Gastrocnemius medialis (tissue), 4 donors: ENCODE data around the gene BMPR1B.

ENCODE experiments used
- POLR2A ChIP-seq, 2 donors: fragments of 450-650 bp; IDR thresholded peaks; one replicate each; pipeline ENCODE4 v1.6.1; 2017; ENCODE audit warnings: antibody characterized with exemption in 2 of 2, mild to moderate bottlenecking in 2 of 2, moderate library complexity in 2 of 2
- TF ChIP-seq, protein P1 (sequence below), 5 experiments: fragments of 450-650 bp in 3 of 5; fragments of 200-600 bp in 2 of 5; sonication (generic) in 2 of 5; IDR thresholded peaks in 4 of 5; conservative IDR thresholded peaks in 1 of 5; 1 replicate in 4 of 5; 2 replicates in 1 of 5; pipeline ENCODE4 v1.5.1; 2016 to 2019; ENCODE audit warnings: antibody characterized with exemption in 5 of 5, mild to moderate bottlenecking in 3 of 5, moderate library complexity in 3 of 5

DNA sequence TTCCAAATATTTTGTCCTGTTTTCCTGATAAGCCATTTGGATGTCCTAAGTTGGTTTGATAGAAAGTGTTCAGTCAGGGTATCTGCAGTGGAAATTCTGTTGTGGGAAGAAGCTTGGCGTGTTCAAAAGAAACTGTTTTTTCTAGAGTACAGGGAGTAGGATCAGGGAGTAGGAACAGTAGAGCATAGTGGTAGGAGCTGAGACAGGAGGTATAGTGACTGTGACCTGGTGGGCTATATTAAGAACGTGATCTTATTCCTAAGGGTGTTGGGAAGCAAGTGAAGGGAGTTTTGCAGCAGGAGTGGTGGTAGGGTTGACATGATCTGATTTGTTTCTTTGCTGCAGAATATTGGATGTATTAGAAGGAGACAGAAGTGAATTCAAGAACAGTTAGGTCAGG lies 348.2 kb downstream of the BMPR1B start:
- TF ChIP-seq, protein P1, sequence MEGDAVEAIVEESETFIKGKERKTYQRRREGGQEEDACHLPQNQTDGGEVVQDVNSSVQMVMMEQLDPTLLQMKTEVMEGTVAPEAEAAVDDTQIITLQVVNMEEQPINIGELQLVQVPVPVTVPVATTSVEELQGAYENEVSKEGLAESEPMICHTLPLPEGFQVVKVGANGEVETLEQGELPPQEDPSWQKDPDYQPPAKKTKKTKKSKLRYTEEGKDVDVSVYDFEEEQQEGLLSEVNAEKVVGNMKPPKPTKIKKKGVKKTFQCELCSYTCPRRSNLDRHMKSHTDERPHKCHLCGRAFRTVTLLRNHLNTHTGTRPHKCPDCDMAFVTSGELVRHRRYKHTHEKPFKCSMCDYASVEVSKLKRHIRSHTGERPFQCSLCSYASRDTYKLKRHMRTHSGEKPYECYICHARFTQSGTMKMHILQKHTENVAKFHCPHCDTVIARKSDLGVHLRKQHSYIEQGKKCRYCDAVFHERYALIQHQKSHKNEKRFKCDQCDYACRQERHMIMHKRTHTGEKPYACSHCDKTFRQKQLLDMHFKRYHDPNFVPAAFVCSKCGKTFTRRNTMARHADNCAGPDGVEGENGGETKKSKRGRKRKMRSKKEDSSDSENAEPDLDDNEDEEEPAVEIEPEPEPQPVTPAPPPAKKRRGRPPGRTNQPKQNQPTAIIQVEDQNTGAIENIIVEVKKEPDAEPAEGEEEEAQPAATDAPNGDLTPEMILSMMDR (IDR thresholded peaks at IDR 0.05 in 4 of 5, conservative IDR thresholded peaks at IDR 0.05 in 1 of 5): no peak
- no peak for TF ChIP-seq POLR2A (IDR thresholded peaks at IDR 0.05)
